GM12878 (cell line): ENCODE results near the gene MAP4K5. TPM values are rescaled to one million over a fixed set of nuclear protein-coding genes. Genes with fewer than 3 reads are reported as not detected.

Source experiments
- ATF3 ChIP-seq: IDR thresholded peaks from 2 replicates; pipeline ENCODE4 v1.6.1; 2011; ENCODE audit warnings: low read depth, mild to moderate bottlenecking, low read length, moderate library complexity, borderline replicate concordance; ENCODE audit errors: extremely low read depth
- CBX5 ChIP-seq: sonication (generic); IDR thresholded peaks from 2 replicates; pipeline ENCODE4 v1.6.1; 2016; ENCODE audit warnings: low read depth, moderate library complexity, mild to moderate bottlenecking, inconsistent platforms
- CEBPB ChIP-seq, 2 experiments: fragments of 150-350 bp in 1 of 2; IDR thresholded peaks; 2 replicates each; pipeline ENCODE4 v1.6.1; 2012 to 2014; ENCODE audit warnings: low read depth in 2 of 2, low read length in 2 of 2, borderline replicate concordance in 1 of 2, inconsistent platforms in 1 of 2
- CHD2 ChIP-seq: IDR thresholded peaks from 2 replicates; pipeline ENCODE4 v1.6.1; 2011; ENCODE audit warnings: low read depth, low read length, improper control_type of control experiment, borderline replicate concordance
- CREM ChIP-seq: IDR thresholded peaks from 2 replicates; pipeline ENCODE4 v1.6.1; 2014; ENCODE audit warnings: antibody characterized with exemption, low read depth
- FOXK2 ChIP-seq: fragments of 450-650 bp; IDR thresholded peaks from 2 replicates; pipeline ENCODE4 v1.6.1; 2017; ENCODE audit warnings: mild to moderate bottlenecking, moderate library complexity
- HDAC2 ChIP-seq: fragments of 200-600 bp; sonication (generic); IDR thresholded peaks from 2 replicates; pipeline ENCODE4 v1.6.1; 2017
- MEF2A ChIP-seq: IDR thresholded peaks from 2 replicates; pipeline ENCODE4 v1.6.1; 2011; ENCODE audit warnings: low read depth, mild to moderate bottlenecking, low read length, moderate library complexity; ENCODE audit not compliant: insufficient read depth
- NBN ChIP-seq: fragments of 450-650 bp; IDR thresholded peaks from 2 replicates; pipeline ENCODE4 v1.6.1; 2016
- NFYA ChIP-seq: IDR thresholded peaks from 2 replicates; pipeline ENCODE4 v1.6.1; 2011; ENCODE audit warnings: low read depth, mild to moderate bottlenecking, low read length, improper control_type of control experiment, borderline replicate concordance
- PAX5 ChIP-seq: IDR thresholded peaks from 2 replicates; pipeline ENCODE4 v1.6.1; 2011; ENCODE audit warnings: low read depth, low read length, borderline replicate concordance
- PBX3 ChIP-seq: IDR thresholded peaks from 2 replicates; pipeline ENCODE4 v1.6.1; 2011; ENCODE audit warnings: mild to moderate bottlenecking, low read depth, low read length, moderate library complexity; ENCODE audit not compliant: insufficient replicate concordance
- SP1 ChIP-seq: IDR thresholded peaks from one replicate; pipeline ENCODE4 v1.6.1; 2011; ENCODE audit warnings: low read depth, low read length
- WRNIP1 ChIP-seq: IDR thresholded peaks from 2 replicates; pipeline ENCODE4 v1.6.1; 2011; ENCODE audit warnings: low read depth, low read length, improper control_type of control experiment, borderline replicate concordance
- ZNF207 ChIP-seq: fragments of 450-650 bp; IDR thresholded peaks from 2 replicates; pipeline ENCODE4 v1.6.1; 2014; ENCODE audit warnings: antibody characterized with exemption, mild to moderate bottlenecking, borderline replicate concordance
- ZZZ3 ChIP-seq: IDR thresholded peaks from 2 replicates; pipeline ENCODE4 v1.6.1; 2011; ENCODE audit warnings: low read depth; ENCODE audit not compliant: control insufficient read depth, insufficient read length
- polyA plus RNA-seq, 11 experiments: library from polyadenylated mRNA; depleted of rRNA in 4 of 11; unstranded in 6 of 11; stranded (reverse) in 5 of 11; fragments of >200 nt; fragmentation: Nextera tagmentation in 4 of 11; fragmentation: Illumina TruSeq in 1 of 11; extraction: Ambion mirVana in 4 of 11; extraction: Trizol in 1 of 11; gene quantifications; 1 replicate in 1 of 11; 2 replicates in 10 of 11; pipeline versions ENCODE4 v1.2.1 to v1.2.3, GENCODE V29; 2011 to 2016; ENCODE audit warnings: inconsistent platforms in 2 of 11, missing spikeins in 2 of 11, low read depth in 1 of 11
- total RNA-seq, 4 experiments: library from RNA; depleted of rRNA in 3 of 4; stranded (reverse); fragments of >200 nt in 3 of 4; fragmentation: Illumina TruSeq in 1 of 4; extraction: Trizol in 1 of 4; gene quantifications; 2 replicates each; pipeline versions ENCODE4 v1.2.1 to v1.2.3, GENCODE V29; 2013 to 2021
- TF ChIP-seq, protein P1 (sequence below): IDR thresholded peaks from 2 replicates; pipeline ENCODE4 v1.6.1; 2012; ENCODE audit warnings: low read depth, low read length, improper control_type of control experiment
- TF ChIP-seq, protein P2 (sequence below): fragments of 450-650 bp; IDR thresholded peaks from 2 replicates; pipeline ENCODE4 v1.6.1; 2017; ENCODE audit warnings: borderline replicate concordance
- TF ChIP-seq, protein P3 (sequence below): fragments of 450-650 bp; IDR thresholded peaks from 2 replicates; pipeline ENCODE4 v1.6.1; 2017; ENCODE audit warnings: mild to moderate bottlenecking
- TF ChIP-seq, protein P4 (sequence below): fragments of 150-350 bp; IDR thresholded peaks from 2 replicates; pipeline ENCODE4 v1.6.1; 2016; ENCODE audit warnings: low read depth, low read length

Gene MAP4K5
- total and polyA plus RNA-seq, 10 of the 15 experiments (the other 5 are each of a cell fraction or from before 2014, with no cell fraction given), result 9.1 to 41.3 (median 30.1) TPM

GRCh38 chr14:50559990-50560930, 27.9 kb upstream of the MAP4K5 start, which contains the start of gene ATL1 (continued):
- TF ChIP-seq, protein P1, sequence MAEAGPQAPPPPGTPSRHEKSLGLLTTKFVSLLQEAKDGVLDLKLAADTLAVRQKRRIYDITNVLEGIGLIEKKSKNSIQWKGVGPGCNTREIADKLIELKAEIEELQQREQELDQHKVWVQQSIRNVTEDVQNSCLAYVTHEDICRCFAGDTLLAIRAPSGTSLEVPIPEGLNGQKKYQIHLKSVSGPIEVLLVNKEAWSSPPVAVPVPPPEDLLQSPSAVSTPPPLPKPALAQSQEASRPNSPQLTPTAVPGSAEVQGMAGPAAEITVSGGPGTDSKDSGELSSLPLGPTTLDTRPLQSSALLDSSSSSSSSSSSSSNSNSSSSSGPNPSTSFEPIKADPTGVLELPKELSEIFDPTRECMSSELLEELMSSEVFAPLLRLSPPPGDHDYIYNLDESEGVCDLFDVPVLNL, result no peak
- TF ChIP-seq CREM, result no peak
- TF ChIP-seq NBN, result no peak
- TF ChIP-seq SP1, result no peak
- TF ChIP-seq ATF3, result no peak
- TF ChIP-seq PAX5, result no peak
- TF ChIP-seq, protein P2, sequence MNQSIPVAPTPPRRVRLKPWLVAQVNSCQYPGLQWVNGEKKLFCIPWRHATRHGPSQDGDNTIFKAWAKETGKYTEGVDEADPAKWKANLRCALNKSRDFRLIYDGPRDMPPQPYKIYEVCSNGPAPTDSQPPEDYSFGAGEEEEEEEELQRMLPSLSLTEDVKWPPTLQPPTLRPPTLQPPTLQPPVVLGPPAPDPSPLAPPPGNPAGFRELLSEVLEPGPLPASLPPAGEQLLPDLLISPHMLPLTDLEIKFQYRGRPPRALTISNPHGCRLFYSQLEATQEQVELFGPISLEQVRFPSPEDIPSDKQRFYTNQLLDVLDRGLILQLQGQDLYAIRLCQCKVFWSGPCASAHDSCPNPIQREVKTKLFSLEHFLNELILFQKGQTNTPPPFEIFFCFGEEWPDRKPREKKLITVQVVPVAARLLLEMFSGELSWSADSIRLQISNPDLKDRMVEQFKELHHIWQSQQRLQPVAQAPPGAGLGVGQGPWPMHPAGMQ, result no peak
- TF ChIP-seq, protein P3, sequence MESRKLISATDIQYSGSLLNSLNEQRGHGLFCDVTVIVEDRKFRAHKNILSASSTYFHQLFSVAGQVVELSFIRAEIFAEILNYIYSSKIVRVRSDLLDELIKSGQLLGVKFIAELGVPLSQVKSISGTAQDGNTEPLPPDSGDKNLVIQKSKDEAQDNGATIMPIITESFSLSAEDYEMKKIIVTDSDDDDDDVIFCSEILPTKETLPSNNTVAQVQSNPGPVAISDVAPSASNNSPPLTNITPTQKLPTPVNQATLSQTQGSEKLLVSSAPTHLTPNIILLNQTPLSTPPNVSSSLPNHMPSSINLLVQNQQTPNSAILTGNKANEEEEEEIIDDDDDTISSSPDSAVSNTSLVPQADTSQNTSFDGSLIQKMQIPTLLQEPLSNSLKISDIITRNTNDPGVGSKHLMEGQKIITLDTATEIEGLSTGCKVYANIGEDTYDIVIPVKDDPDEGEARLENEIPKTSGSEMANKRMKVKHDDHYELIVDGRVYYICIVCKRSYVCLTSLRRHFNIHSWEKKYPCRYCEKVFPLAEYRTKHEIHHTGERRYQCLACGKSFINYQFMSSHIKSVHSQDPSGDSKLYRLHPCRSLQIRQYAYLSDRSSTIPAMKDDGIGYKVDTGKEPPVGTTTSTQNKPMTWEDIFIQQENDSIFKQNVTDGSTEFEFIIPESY, result no peak
- TF ChIP-seq ZNF207, result no peak
- TF ChIP-seq PBX3, result no peak
- no peak for TF ChIP-seq FOXK2
- no peak for TF ChIP-seq NFYA
- TF ChIP-seq CEBPB (IDR thresholded peaks at IDR 0.05; ENCODE audit: borderline replicate concordance in 1 of 2, low read depth in 2 of 2, low read length in 2 of 2), result no peak
- no peak for TF ChIP-seq CHD2
- TF ChIP-seq ZZZ3, result no peak
- TF ChIP-seq WRNIP1, result no peak
- TF ChIP-seq MEF2A, result no peak
- TF ChIP-seq CBX5, result no peak
- TF ChIP-seq, protein P4, sequence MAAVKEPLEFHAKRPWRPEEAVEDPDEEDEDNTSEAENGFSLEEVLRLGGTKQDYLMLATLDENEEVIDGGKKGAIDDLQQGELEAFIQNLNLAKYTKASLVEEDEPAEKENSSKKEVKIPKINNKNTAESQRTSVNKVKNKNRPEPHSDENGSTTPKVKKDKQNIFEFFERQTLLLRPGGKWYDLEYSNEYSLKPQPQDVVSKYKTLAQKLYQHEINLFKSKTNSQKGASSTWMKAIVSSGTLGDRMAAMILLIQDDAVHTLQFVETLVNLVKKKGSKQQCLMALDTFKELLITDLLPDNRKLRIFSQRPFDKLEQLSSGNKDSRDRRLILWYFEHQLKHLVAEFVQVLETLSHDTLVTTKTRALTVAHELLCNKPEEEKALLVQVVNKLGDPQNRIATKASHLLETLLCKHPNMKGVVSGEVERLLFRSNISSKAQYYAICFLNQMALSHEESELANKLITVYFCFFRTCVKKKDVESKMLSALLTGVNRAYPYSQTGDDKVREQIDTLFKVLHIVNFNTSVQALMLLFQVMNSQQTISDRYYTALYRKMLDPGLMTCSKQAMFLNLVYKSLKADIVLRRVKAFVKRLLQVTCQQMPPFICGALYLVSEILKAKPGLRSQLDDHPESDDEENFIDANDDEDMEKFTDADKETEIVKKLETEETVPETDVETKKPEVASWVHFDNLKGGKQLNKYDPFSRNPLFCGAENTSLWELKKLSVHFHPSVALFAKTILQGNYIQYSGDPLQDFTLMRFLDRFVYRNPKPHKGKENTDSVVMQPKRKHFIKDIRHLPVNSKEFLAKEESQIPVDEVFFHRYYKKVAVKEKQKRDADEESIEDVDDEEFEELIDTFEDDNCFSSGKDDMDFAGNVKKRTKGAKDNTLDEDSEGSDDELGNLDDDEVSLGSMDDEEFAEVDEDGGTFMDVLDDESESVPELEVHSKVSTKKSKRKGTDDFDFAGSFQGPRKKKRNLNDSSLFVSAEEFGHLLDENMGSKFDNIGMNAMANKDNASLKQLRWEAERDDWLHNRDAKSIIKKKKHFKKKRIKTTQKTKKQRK, result no peak
- TF ChIP-seq HDAC2, result no peak
